ENCODE measurements around the gene UBA5. TPM values are rescaled to one million over a fixed set of nuclear protein-coding genes. Genes with fewer than 3 reads are reported as not detected.

Gene UBA5
- total RNA-seq, 2 experiments from 2014 or later, result 37.8 to 38.0 TPM

DNA sequence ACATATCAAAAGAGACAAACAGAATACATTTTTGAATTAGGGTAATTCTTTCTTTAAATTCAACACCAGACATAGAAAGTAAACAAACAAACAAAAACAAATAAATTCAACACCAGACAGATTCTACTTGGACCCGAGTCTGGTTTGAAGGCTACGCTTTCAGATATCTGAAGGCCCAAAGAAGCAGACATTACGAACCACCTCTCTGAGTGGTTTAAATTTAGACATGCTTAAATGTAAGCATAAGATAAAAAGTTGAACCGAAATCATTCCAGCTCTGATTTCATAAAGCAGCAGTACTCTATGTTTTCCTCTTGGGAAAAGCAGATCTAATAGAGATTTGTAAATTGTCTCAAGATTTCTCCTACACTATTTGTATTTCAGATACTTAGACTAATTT, 29.9 kb downstream of the UBA5 start:
- H3K27me3 Mint-ChIP-seq, result no peaks in the 10 kb centered on the region
- H3K9me3 Mint-ChIP-seq, result no peaks in the 10 kb centered on the region
- H3K4me1 Mint-ChIP-seq, result no peaks in the 10 kb centered on the region
- ChIA-PET POLR2A (no interaction called here), CTCF (no interaction called here)
- no peak overlapping the region for H3K27ac Mint-ChIP-seq
- no peak for DNase-seq
- H3K36me3 Mint-ChIP-seq (ENCODE audit: low read depth), result peaks cover 29% of the 10 kb centered on the region
- no peak overlapping the region for H3K4me3 Mint-ChIP-seq

DNA sequence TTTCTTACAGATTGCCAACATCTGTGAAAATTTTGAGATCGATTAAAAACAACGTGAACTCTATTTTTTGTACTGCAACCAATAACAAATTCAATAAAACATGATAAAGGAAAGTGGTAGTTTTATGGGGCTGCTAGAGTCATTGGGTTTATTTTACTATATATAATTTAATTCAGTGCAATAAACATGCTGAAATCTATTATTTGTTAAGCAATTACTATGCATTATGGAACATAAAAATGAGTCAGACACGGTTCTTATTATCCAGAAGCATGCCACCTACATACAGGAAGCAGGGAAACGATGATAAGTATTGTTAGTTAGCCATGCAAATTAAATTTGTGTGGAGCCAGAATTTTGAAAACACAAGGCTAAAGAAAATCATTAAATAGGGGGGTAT, 34.9 kb downstream of the UBA5 start:
- H3K27me3 Mint-ChIP-seq, result no peaks in the 10 kb centered on the region
- CTCF ChIA-PET, result no interaction called here
- H3K9me3 Mint-ChIP-seq, result no peaks in the 10 kb centered on the region
- H3K4me3 Mint-ChIP-seq, result no peak overlapping the region
- no peak overlapping the region for H3K27ac Mint-ChIP-seq
- DNase-seq, result no peak
- no peaks in the 10 kb centered on the region for H3K4me1 Mint-ChIP-seq
- peaks cover 28% of the 10 kb centered on the region for H3K36me3 Mint-ChIP-seq (ENCODE audit: low read depth)
- POLR2A ChIA-PET, result no interaction called here

DNA sequence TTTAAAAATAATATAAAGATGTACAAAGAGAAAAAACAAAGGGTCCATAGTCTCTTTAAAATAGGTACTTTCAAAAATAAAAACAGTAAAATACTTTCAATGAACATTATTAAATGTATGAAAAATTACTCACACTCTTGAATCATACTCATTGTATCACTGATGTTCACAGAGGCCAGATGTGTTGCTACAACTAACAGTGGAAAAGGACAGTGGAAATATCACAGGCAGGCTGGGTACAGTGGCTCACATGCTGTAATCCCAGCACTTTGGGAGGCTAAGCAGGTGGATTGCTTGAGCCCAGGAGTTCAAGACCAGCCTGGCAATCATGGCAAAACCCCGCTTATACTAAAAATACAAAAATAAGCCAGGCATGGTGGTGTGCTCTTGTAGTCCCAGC, 35.3 kb downstream of the UBA5 start:
- DNase-seq, result no peak
- POLR2A ChIA-PET, result no interaction called here
- CTCF ChIA-PET, result interaction anchor here (0.7 kb wide), 1 partner anchor 19 kb away, joined by 3 read pairs; no protein-coding TSS in a partner anchor
- H3K4me1 Mint-ChIP-seq, result no peaks in the 10 kb centered on the region
- no peak overlapping the region for H3K27ac Mint-ChIP-seq
- H3K36me3 Mint-ChIP-seq (ENCODE audit: low read depth), result peaks cover 28% of the 10 kb centered on the region
- no peaks in the 10 kb centered on the region for H3K27me3 Mint-ChIP-seq
- no peaks in the 10 kb centered on the region for H3K9me3 Mint-ChIP-seq
- no peak overlapping the region for H3K4me3 Mint-ChIP-seq

DNA sequence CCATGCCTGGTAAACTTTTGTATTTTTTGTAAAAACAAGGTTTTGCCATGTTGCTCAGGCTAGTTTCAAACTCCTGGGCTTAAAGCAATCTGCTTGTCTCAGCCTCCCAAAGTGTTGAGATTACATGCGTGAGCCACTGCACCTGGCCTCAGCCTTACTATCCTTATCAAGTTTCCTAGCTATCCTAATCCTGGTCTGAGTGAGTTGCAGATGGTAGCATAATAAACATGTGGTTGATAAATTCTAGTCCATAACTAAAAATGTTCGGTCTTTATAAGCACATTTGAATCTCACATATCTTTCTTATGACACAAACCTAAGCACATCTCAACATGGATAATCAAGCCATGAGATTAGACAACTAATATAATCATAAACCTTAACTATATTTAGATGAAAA, 43.6 kb downstream of the UBA5 start:
- Mint-ChIP-seq H3K27me3 (no peaks in the 10 kb centered on the region), H3K4me1 (no peaks in the 10 kb centered on the region), H3K9me3 (no peaks in the 10 kb centered on the region), H3K36me3 (ENCODE audit: low read depth) (peaks cover 39% of the 10 kb centered on the region), H3K27ac (no peak overlapping the region), H3K4me3 (no peak overlapping the region)
- POLR2A ChIA-PET, result no interaction called here
- DNase-seq, result no peak
- CTCF ChIA-PET, result no interaction called here

DNA sequence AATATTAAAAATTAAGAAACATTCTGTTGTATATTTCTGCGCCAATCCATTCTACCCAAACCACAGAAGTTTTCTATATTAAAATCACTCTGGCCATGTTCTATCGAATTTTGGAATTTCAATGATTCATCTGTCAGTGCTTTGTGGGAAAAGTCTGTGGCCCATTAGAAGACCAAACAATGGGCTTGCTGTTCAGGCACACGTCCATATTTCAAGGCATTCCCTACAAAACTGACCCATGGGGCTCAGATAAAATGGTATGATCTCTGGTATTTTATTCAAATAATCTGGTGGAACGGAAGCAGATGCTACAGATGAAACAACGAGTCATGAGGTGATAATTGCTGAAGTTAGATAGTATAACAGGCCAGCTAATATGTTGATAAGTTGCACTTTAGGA, 49.6 kb downstream of the UBA5 start:
- ChIA-PET POLR2A (no interaction called here), CTCF (interaction anchor here (0.7 to 1.0 kb wide), 2 partner anchors 10 to 25 kb away, joined by 3 read pairs; no protein-coding TSS in a partner anchor)
- no peaks in the 10 kb centered on the region for H3K4me1 Mint-ChIP-seq
- H3K27ac Mint-ChIP-seq, result no peak overlapping the region
- H3K36me3 Mint-ChIP-seq (ENCODE audit: low read depth), result peaks cover 41% of the 10 kb centered on the region
- no peak for DNase-seq
- H3K4me3 Mint-ChIP-seq, result no peak overlapping the region
- no peaks in the 10 kb centered on the region for H3K27me3 Mint-ChIP-seq
- H3K9me3 Mint-ChIP-seq, result no peaks in the 10 kb centered on the region

DNA sequence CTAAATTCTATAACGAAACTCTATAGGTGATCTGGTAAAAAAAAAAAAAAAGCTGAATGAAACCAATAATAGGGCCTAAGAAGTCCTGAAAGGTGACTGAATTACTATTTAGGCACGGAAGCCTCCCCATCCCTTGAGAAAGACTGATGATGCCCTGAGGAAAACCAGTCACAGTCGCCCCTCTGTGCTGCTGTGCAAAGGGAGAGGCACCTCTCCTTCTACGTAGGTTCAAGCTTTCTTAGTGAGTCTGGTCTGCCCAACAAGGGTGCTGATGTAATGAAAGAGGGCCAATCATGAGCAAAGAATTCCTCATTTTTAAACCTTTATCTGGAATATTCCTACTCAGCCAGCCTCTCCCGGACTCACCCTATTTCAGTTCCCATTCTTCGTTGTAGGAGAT, 50.2 kb downstream of the UBA5 start:
- Mint-ChIP-seq H3K36me3 (ENCODE audit: low read depth) (peaks cover 43% of the 10 kb centered on the region), H3K27me3 (no peaks in the 10 kb centered on the region)
- POLR2A ChIA-PET, result no interaction called here

DNA sequence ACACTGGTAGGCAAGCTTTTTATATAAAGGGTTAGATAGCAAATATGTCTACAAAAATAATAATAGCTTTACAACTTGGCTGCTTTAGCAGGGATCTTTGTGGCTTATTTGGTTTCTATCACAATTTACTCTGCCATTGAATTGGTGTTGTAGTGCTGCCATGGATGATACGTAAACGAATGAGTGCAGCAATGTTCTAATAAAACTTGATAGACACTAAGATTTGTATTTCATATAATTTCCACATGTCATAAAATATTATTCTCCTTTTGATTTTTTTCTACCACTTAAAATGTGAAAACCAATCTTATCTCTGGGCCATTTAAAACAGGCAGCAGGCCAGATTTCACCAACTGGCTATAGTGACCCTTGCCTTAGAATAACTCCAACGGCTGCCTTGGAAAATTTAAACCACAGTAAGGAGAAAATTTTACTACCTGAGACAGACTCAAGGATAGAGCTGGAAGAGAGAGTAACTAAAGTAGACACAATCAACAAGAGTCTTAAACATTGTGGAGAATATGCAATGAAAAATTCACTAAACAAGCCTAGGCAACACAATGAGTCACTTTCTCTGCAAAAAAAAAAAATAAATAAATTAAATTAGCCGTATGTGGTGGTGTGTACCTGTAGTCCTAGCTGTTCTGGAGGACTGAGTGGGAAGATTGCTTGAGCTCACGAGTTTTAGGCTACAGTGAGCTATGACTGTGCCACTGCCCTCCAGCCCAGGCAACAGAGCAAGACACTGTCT, 54.0 kb downstream of the UBA5 start:
- H3K36me3 Mint-ChIP-seq (ENCODE audit: low read depth), result peaks cover 41% of the 10 kb centered on the region
- H3K27me3 Mint-ChIP-seq, result no peaks in the 10 kb centered on the region
- no peak for DNase-seq
- H3K4me1 Mint-ChIP-seq, result peaks cover 8% of the 10 kb centered on the region
- ChIA-PET POLR2A (no interaction called here), CTCF (interaction anchor here (0.6 kb wide), 1 partner anchor 942 kb away, joined by 6 read pairs; no protein-coding TSS in a partner anchor)
- no peak overlapping the region for H3K27ac Mint-ChIP-seq
- H3K9me3 Mint-ChIP-seq, result no peaks in the 10 kb centered on the region
- H3K4me3 Mint-ChIP-seq, result no peak overlapping the region

More for the DNA sequence above, 50.2 kb downstream of the UBA5 start:
- Mint-ChIP-seq H3K27ac (no peak overlapping the region), H3K4me3 (no peak overlapping the region), H3K4me1 (no peaks in the 10 kb centered on the region), H3K9me3 (no peaks in the 10 kb centered on the region)
- DNase-seq, result no peak
- CTCF ChIA-PET, result interaction anchor here (0.7 to 1.0 kb wide), 2 partner anchors 10 to 26 kb away, joined by 3 read pairs; no protein-coding TSS in a partner anchor

DNA sequence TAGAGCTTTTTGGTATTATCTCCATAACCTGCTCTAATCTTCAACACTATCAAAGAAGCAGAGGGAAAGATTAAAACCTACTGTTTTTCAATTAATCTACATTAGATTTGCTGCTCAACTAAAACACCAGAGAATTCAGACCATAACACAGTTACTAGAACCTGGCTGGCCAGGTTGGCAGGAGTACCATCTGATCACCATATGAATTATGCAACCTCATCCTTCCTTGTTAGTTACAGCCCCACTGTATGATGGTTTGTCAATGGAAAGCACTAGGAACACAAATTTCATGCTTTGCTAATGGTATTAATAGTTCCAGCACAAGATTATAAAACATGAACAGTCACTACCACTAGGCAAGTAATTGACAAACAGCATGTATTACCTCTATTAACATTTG, 56.2 kb downstream of the UBA5 start:
- ChIA-PET CTCF (no interaction called here), POLR2A (no interaction called here)
- Mint-ChIP-seq H3K4me3 (no peak overlapping the region), H3K36me3 (ENCODE audit: low read depth) (peaks cover 37% of the 10 kb centered on the region), H3K27me3 (no peaks in the 10 kb centered on the region), H3K9me3 (no peaks in the 10 kb centered on the region), H3K4me1 (peaks cover 24% of the 10 kb centered on the region), H3K27ac (no peak overlapping the region)
- no peak for DNase-seq

DNA sequence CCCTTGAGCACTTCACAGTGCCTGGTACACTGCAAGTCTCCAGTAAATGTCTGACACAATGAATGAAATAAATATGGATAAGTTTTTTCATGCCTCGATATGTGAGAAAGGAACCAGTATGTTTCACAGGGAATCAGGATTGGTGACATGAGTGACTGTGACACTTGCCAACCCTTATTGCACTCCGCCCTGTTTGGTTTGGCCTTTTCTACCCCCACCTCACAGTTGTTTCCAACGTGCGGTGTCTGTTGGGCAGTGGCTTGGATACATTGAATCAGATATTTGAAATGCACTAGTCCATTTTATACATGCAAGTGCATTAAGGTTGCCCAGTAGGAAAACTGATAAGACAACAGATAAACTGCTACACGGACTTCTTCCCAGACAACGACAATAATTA, 60.1 kb downstream of the UBA5 start:
- POLR2A ChIA-PET, result no interaction called here
- H3K4me1 Mint-ChIP-seq, result peaks cover 38% of the 10 kb centered on the region
- CTCF ChIA-PET, result interaction anchor here (0.6 to 1.0 kb wide), 2 partner anchors 10 to 33 kb away, joined by 3 read pairs; no protein-coding TSS in a partner anchor
- H3K9me3 Mint-ChIP-seq, result no peaks in the 10 kb centered on the region
- DNase-seq, result no peak
- peak overlapping the region; percentile 41 for H3K27ac Mint-ChIP-seq
- no peaks in the 10 kb centered on the region for H3K27me3 Mint-ChIP-seq
- peaks cover 24% of the 10 kb centered on the region for H3K36me3 Mint-ChIP-seq (ENCODE audit: low read depth)
- peak overlapping the region; percentile 91 for H3K4me3 Mint-ChIP-seq

DNA sequence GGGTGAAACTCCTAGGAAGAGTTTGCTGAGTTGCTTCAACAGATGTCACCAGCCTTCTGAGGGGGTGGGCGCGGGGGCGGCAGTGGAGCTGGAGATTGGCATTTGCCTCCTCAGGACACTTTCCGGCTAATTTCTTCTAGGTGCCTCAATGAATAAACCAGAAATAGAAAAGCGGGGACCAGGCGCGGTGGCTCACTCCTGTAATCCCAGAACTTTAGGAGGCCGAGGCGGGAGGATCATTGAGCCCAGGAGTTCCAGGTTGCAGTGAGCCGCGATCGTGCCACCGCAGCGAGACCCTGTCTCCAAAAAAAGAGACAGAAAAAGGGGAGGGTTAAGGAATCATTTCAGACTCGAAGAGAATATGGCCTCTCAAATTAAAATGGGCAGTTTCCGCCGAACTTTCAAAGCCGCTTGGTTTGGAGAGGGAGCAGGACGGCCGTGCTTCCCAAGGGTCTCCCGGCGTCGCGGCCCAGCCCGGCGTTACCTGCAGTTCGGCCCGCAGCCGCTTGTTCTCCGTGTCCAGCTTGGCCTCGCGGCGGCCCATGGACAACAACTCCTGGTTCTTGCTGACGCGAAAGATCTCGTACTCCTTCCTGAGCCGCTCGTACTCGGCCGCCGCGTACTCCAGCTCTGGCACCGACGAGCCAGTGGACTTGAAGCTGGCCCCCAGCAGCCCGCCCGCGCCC, 61.5 kb downstream of the UBA5 start:
- Mint-ChIP-seq H3K4me3 (peak overlapping the region; percentile 91), H3K4me1 (peaks cover 36% of the 10 kb centered on the region), H3K27ac (peak overlapping the region; percentile 93), H3K27me3 (no peaks in the 10 kb centered on the region), H3K9me3 (no peaks in the 10 kb centered on the region), H3K36me3 (ENCODE audit: low read depth) (peaks cover 18% of the 10 kb centered on the region)
- peak; percentile 42 for DNase-seq
- CTCF ChIA-PET, result interaction anchor here (0.6 to 1.3 kb wide), 2 partner anchors 35 to 293 kb away, joined by 3 read pairs; no protein-coding TSS in a partner anchor
- POLR2A ChIA-PET, result no interaction called here

DNA sequence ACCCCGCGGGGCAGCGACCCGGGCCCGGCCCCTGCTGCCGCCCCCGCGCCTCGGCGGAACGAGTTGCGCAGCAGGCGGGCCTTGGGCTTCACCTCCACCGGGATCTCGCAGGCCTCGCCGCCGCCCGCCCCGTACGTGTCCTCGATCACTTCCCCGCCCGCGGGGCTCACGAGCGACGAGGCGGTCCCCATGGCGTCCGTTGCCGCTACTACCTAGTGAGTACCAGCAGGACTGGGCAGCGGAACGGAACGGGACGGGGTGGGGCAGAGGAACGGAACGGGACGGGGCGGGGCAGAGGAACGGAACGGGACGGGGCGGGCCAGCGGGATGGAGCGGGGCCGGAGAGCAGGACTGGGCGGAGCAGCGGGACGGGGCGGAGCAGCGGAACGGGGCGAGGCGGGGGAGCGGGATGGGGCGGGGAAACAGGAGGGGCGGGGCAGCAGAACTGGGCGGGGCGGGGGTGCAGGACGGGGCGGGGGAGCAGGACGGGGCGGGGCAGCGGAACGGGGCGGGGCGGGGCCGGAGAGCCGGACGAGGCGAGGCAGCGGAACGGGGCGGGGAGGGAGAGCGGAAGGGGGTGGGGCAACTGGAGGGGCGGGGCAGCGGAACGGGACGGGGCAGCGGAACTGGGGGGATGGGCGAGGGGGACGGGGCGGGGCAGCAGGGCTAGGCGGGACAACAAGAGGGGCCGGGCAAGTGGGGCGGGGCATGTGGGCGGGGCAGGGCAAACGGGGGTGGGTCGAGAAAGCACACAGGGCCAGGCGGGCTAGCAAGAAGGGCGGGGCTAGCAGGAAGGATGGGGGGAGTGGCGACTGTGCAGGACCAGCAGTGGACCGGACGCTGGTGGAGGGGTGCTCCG, 62.3 kb downstream of the UBA5 start, which contains the start of gene NPHP3:
Gene NPHP3, minus strand, starts transcription at position 245 of the 859 bp plus-strand sequence. Its CDS starts 54 bp downstream, at position 191.
- DNase-seq, result peak; percentile 96
- H3K9me3 Mint-ChIP-seq, result no peaks in the 10 kb centered on the region
- H3K27me3 Mint-ChIP-seq, result no peaks in the 10 kb centered on the region
- H3K27ac Mint-ChIP-seq, result peak within 1 kb of the TSS; percentile 93
- H3K4me1 Mint-ChIP-seq, result peaks cover 36% of the 10 kb centered on the region
- peaks cover 16% of the 10 kb centered on the region for H3K36me3 Mint-ChIP-seq (ENCODE audit: low read depth)
- ChIA-PET POLR2A (no interaction called here), CTCF (interaction anchor here (0.8 to 1.3 kb wide), 2 partner anchors 9 to 36 kb away, joined by 3 read pairs; no protein-coding TSS in a partner anchor)
- H3K4me3 Mint-ChIP-seq, result peak within 1 kb of the TSS; percentile 91

DNA sequence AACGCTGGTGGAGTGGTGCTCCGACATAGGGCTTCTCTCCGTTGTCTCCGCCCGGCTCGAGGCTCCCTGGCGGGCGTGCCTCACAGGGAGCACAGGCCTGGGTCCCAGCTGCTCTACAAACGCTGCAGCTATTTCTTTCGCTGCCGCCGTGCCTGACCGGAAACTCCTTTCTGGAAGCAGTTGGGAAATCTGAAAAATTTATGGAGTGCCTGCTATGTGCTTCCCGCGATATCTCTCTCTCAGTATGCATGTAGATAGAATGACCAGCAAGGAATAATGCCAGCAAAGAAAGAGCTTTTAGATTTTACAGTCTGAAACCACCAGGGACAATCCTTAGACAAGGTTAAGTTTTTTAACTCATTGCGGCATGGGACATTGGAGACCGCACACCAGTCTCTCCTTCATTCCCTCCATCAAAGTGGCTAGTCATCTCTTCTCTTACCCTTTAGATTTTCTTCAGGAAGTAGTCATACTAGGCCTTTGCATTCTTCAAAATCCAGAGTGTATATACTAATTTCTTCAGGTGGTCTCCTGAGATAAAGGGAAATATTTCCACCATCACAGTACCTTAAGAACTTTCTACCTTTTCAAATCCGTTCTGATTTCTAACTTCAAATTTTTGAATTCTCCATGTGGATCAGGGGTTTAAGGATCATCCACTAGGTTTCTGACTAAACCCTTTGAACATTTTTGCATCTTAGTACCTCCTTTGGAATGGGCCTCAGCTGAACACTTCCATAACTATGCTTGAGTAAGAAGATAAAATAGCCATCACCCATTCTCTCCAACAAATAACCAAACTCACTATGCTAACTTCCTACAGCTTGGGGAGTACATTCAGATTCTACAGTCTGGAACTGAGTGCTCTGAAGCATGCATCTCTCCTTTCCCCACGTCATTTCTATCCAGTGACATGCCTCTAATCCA, 63.2 kb downstream of the UBA5 start:
- Mint-ChIP-seq H3K4me1 (peaks cover 36% of the 10 kb centered on the region), H3K36me3 (ENCODE audit: low read depth) (peaks cover 15% of the 10 kb centered on the region), H3K27ac (peak overlapping the region; percentile 70), H3K9me3 (no peaks in the 10 kb centered on the region), H3K27me3 (no peaks in the 10 kb centered on the region), H3K4me3 (peak overlapping the region; percentile 76)
- no peak for DNase-seq
- POLR2A ChIA-PET, result interaction anchor here (0.6 kb wide), 1 partner anchor 1814 kb away, joined by 3 read pairs; no protein-coding TSS in a partner anchor
- CTCF ChIA-PET, result interaction anchor here (0.6 to 0.8 kb wide), 2 partner anchors 8 to 700 kb away, joined by 3 read pairs; no protein-coding TSS in a partner anchor

All from activated CD4-positive, alpha-beta T cell treated with anti-CD3 and anti-CD28 coated beads, Interleukin-2, amount 10 ng/mL, durations not matched to agents 7 days and 5 days (primary cell).